Astrocyte of the spinal cord (primary cell): Measurements from ENCODE around the gene KRTAP5-10.
"Not testable (repeated sequence)": the region's sequence is repeated elsewhere in the genome, so short reads cannot be mapped to it uniquely, and the experiment has no call there.

Experiments
- DNase-seq: peaks from one replicate; pipeline ENCODE4 v3.0.0; 2011; ENCODE audit warnings: low read depth, low spot score
- H3K4me3 ChIP-seq: 2 replicates; pipeline ENCODE4 v1.5.1; 2011; ENCODE audit warnings: low read depth, mild to moderate bottlenecking, low read length, moderate library complexity
- in situ Hi-C: cut with HindIII; loops from 2 replicates; pipeline ENCODE4 v1.10.0; 2017; ENCODE audit warnings: low sequenced_read_pairs
- TF ChIP-seq, protein P1 (sequence below): IDR thresholded peaks from 2 replicates; pipeline ENCODE4 v1.5.1; 2012; ENCODE audit warnings: low read depth, mild to moderate bottlenecking, low read length, inconsistent platforms

Gene KRTAP5-10

GRCh38 chr11:71588822-71589545 is 23.6 kb downstream of the KRTAP5-10 start:
- DNase-seq, H3K4me3 ChIP-seq, in situ Hi-C loops: not testable (repeated sequence)

GRCh38 chr11:71589546-71589920 is 24.2 kb downstream of the KRTAP5-10 start:
- H3K4me3 ChIP-seq, DNase-seq, in situ Hi-C loops: not testable (repeated sequence)

DNA sequence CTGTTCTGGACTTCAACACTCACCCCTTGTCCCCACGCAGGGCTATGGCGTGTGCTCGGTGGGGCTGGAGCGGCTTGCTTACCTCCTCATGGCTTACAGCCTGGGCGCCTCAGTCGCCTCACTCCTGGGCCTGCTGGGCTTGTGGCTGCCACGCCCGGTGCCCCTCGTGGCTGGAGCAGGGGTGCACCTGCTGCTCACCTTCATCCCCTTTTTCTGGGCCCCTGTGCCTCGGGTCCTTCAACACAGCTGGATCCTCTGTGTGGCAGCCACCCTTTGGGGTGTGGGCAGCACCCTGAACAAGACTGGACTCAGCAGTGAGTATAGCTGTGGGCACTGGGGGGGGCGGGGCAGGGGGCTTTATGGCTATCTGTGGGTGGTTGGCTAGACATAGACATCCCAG is 37.9 kb downstream of the KRTAP5-10 start:
- in situ Hi-C loops, DNase-seq, H3K4me3 ChIP-seq: not testable (repeated sequence)

- TF ChIP-seq, protein P1, sequence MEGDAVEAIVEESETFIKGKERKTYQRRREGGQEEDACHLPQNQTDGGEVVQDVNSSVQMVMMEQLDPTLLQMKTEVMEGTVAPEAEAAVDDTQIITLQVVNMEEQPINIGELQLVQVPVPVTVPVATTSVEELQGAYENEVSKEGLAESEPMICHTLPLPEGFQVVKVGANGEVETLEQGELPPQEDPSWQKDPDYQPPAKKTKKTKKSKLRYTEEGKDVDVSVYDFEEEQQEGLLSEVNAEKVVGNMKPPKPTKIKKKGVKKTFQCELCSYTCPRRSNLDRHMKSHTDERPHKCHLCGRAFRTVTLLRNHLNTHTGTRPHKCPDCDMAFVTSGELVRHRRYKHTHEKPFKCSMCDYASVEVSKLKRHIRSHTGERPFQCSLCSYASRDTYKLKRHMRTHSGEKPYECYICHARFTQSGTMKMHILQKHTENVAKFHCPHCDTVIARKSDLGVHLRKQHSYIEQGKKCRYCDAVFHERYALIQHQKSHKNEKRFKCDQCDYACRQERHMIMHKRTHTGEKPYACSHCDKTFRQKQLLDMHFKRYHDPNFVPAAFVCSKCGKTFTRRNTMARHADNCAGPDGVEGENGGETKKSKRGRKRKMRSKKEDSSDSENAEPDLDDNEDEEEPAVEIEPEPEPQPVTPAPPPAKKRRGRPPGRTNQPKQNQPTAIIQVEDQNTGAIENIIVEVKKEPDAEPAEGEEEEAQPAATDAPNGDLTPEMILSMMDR, result peak; percentile 6
- H3K4me3 ChIP-seq, in situ Hi-C loops, DNase-seq: not testable (repeated sequence)
Observed at GRCh38 chr11:71604798-71605488, 39.6 kb downstream of the KRTAP5-10 start.

DNA sequence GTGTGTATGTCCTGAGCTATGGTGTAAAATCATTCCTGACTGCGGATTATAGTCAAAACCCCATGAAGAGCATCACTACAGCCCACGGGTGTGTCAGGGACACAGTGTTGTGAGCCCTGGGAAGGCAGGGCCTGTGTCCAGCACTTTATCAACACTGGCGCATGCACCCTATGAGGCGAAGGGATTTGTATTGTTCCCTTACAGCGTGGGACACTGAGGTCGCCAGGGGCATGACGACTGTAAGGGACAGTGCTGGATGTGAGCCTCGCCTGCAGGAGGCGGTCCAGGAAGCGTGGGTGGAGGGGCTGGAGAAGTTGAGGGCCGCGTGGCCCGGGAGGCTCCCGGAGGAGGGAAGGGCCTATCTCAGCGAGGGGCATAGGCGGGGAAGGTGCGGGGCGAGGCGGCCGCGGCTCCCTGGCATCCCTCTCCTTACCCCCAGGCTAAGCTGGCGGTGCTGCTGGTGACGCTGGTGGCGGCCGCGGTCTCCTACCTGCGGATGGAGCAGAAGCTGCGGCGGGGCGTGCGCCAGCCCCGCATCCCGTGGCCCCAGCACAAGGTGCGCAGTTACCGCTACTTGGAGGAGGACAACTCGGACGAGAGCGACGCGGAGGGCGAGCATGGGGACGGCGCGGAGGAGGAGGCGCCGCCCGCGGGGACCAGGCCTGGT is 41.6 kb downstream of the KRTAP5-10 start:
- H3K4me3 ChIP-seq, DNase-seq, in situ Hi-C loops: not testable (repeated sequence)

GRCh38 chr11:71607520-71608216 is 42.3 kb downstream of the KRTAP5-10 start:
- in situ Hi-C loops, H3K4me3 ChIP-seq, DNase-seq: not testable (repeated sequence)

DNA sequence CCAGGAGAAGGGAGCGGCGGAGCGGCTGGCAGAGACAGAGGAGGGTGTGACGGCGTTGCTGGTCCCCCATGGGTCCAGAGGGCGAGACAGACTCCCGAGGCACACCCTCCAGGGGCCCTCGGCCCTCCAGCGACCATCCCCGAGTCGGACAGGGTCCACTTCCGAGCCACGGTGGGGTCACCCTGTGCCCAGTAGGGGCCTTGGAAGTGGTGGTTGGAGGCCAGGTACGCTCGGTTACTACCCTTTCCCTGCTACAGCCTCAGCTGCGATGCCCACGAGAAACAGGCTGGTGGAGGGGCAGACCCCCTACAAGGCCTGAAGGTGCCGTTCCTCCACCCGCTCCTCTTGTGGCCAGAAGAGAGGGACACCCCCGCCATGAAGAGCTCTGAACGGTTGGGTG is 42.9 kb downstream of the KRTAP5-10 start:
- DNase-seq, in situ Hi-C loops, H3K4me3 ChIP-seq: not testable (repeated sequence)

GRCh38 chr11:71611218-71611910 is 46.0 kb downstream of the KRTAP5-10 start:
- DNase-seq, H3K4me3 ChIP-seq, in situ Hi-C loops: not testable (repeated sequence)

DNA sequence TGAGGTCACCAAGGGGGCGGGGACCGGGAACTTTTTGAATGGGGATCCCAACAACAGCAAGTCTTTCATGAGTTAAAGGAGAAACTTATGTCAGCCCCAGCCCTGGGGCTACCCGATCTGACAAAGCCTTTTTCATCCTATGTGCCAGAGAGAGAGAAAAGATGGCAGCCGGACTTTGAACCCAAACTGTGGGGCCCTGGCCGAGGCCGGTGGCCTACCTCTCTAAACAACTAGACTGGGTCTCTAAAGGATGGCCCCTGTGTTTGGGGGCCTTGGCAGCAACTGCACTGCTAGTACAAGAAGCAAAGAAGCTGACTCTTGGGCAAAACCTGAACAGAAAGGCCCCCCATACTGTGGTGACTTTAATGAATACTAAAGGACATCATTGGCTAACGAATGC is 48.6 kb downstream of the KRTAP5-10 start:
- H3K4me3 ChIP-seq, in situ Hi-C loops: not testable (repeated sequence)

DNA sequence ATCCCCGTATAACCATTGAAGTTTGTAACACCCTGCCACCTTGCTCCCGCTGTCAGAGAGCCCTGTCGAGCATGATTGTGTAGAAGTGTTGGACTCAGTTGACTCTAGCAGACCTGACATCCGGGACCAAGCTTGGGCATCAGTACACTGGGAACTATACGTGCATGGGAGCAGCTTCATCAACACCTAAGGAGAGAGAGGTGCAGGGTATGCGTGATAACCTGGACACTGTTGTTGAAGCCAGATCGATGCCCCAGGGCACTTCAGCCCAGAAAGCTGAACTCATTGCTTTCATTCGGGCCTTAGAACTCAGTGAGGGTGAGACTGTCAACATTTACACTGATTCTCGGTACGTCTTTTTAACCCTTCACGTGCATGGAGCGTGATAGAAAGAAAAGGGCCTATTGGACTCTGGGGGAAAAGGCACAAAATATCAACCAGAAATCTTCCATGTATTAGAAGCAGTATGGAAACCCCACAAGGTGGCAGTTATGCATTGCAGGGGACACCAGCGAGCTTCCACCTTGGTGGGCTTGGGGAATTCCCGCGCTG is 49.1 kb downstream of the KRTAP5-10 start:
- DNase-seq, H3K4me3 ChIP-seq, in situ Hi-C loops: not testable (repeated sequence)

More for the DNA sequence above, 48.6 kb downstream of the KRTAP5-10 start:
- DNase-seq, result not testable (repeated sequence)

DNA sequence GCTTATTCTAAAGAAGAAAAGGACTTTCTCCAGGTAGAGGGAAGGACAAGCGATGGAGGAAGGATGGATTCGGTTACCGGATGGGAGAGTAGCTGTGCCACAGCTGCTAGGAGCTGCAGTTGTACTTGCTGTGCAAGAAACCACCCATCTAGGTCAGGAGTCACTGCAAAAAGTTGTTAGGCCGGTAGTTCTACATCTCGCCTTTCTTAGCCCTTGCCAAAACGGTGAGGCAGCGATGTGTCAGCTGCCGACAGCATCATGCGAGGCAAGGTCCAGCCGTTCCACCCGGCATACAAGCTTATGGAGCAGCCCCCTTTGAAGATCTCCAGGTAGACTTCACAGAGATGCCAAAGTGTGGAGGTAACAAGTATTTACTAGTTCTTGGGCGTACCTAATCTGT is 49.6 kb downstream of the KRTAP5-10 start:
- H3K4me3 ChIP-seq, in situ Hi-C loops: not testable (repeated sequence)

More for the DNA sequence above, 49.6 kb downstream of the KRTAP5-10 start:
- DNase-seq, result not testable (repeated sequence)
